ENCODE measurements around the gene RAD9A. TPM values are rescaled to one million over a fixed set of nuclear protein-coding genes. Genes with fewer than 3 reads are reported as not detected.
A peak's percentile ranks its signal among the peaks of the same experiment; 100 is the strongest.

The RAD9A gene
- total and polyA plus RNA-seq, 5 donors from 2014 or later = 3.5 to 27.5 (median 6.7) TPM

GRCh38 chr11:67433536-67434394, 42.0 kb downstream of the RAD9A start:
- ATAC-seq (ENCODE audit: low read depth in 2 of 2) (no peak), DNase-seq (no peak)
- Mint-ChIP-seq H3K27ac (peak overlapping the region; percentile 42 to 80 (median 52)), H3K4me3 (peak overlapping the region; percentile 61 to 87 (median 76)), H3K27me3 (no peaks in the 10 kb centered on the region), H3K36me3 (peaks cover 10% of the 10 kb centered on the region), H3K9me3 (no peaks in the 10 kb centered on the region), H3K4me1 (peaks cover 0 to 74% (median 21%) of the 10 kb centered on the region in 4 donors)
- no peaks in the 10 kb centered on the region for H3K27me3 ChIP-seq (ENCODE audit: control insufficient read depth, insufficient read depth, low read length)
- peaks cover 77% of the 10 kb centered on the region for H3K4me1 ChIP-seq (ENCODE audit: control insufficient read depth, insufficient read depth, low read length, poor library complexity, severe bottlenecking)
- H3K36me3 ChIP-seq (ENCODE audit: control insufficient read depth, insufficient read depth, low read length) = peaks cover 23% of the 10 kb centered on the region
- no peak overlapping the region for H3K4me3 ChIP-seq (ENCODE audit: low read depth, low read length)
- peak overlapping the region; percentile 94 for H3K27ac ChIP-seq (ENCODE audit: insufficient read depth, low read length, poor library complexity, severe bottlenecking)
- no peaks in the 10 kb centered on the region for H3K9me3 ChIP-seq (ENCODE audit: control insufficient read depth in 2 of 2, low read length in 2 of 2)

- H3K4me3 ChIP-seq (ENCODE audit: low read depth, low read length) = no peak overlapping the region
- H3K4me3 Mint-ChIP-seq = peak overlapping the region; percentile 61 to 87 (median 76)
These were observed 42.7 kb downstream of the RAD9A start for GRCh38 chr11:67434395-67434881.

GRCh38 chr11:67435031-67435726, 43.4 kb downstream of the RAD9A start:
- peaks cover 23% of the 10 kb centered on the region for H3K36me3 ChIP-seq (ENCODE audit: control insufficient read depth, insufficient read depth, low read length)

More at GRCh38 chr11:67434395-67434881, 42.7 kb downstream of the RAD9A start:
- H3K27me3 Mint-ChIP-seq = no peaks in the 10 kb centered on the region
- DNase-seq (no peak), ATAC-seq (ENCODE audit: low read depth in 2 of 2) (no peak)
- H3K9me3 ChIP-seq (ENCODE audit: control insufficient read depth in 2 of 2, low read length in 2 of 2) = no peaks in the 10 kb centered on the region
- H3K36me3 ChIP-seq (ENCODE audit: control insufficient read depth, insufficient read depth, low read length) = peaks cover 23% of the 10 kb centered on the region
- peaks cover 10% of the 10 kb centered on the region for H3K36me3 Mint-ChIP-seq
- H3K4me1 Mint-ChIP-seq = peaks cover 0 to 74% (median 25%) of the 10 kb centered on the region in 4 donors
- no peaks in the 10 kb centered on the region for H3K27me3 ChIP-seq (ENCODE audit: control insufficient read depth, insufficient read depth, low read length)
- peaks cover 77% of the 10 kb centered on the region for H3K4me1 ChIP-seq (ENCODE audit: control insufficient read depth, insufficient read depth, low read length, poor library complexity, severe bottlenecking)
- H3K9me3 Mint-ChIP-seq = no peaks in the 10 kb centered on the region
- peak overlapping the region in 2 of 3 donors; percentile 52 to 80 for H3K27ac Mint-ChIP-seq
- H3K27ac ChIP-seq (ENCODE audit: insufficient read depth, low read length, poor library complexity, severe bottlenecking) = peak overlapping the region; percentile 94

DNA sequence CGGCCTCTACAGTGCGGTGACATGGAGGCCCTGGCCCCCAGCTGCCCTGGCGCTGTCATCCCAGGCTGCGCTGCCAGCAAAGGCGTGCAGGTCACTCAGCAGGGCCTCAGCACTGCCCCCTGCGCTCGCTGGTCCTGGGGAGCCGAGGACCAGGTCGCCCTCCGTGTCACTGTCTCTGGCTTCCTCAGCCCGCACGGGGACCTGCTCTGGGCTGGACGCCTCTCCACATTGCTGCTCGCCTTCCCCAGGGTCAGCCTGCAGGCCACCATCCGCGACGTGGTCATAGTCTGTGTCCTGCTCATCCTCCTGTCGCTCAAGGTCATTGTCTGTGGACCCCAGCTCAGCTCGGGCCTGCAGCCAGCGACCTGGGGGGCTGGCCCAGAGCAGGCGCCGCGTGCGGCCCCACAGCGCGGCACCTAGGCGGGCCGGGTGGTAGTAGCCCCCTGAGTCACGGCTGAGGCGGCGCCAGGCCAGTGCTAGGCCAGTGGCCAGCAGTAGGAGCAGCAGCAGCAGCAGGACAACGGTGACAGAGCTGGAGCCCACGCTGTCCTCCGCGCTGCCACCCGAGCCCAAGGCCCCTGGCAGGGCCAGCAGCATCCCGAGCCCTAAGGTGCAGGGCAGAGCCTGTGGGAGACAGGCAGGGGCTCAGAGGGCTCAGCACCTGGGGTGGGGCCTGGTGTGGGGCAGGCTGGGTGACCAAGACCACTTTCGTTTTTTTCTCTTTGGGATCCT, 44.1 kb downstream of the RAD9A start:
- peaks cover 10% of the 10 kb centered on the region for H3K36me3 Mint-ChIP-seq
- Histone ChIP-seq H3K36me3 (ENCODE audit: control insufficient read depth, insufficient read depth, low read length) (peaks cover 20% of the 10 kb centered on the region), H3K27ac (ENCODE audit: insufficient read depth, low read length, poor library complexity, severe bottlenecking) (peak overlapping the region; percentile 94), H3K4me3 (ENCODE audit: low read depth, low read length) (peak overlapping the region; percentile 90), H3K9me3 (ENCODE audit: control insufficient read depth in 2 of 2, low read length in 2 of 2) (no peaks in the 10 kb centered on the region), H3K27me3 (ENCODE audit: control insufficient read depth, insufficient read depth, low read length) (no peaks in the 10 kb centered on the region), H3K4me1 (ENCODE audit: control insufficient read depth, insufficient read depth, low read length, poor library complexity, severe bottlenecking) (peaks cover 81% of the 10 kb centered on the region)
- H3K4me3 Mint-ChIP-seq = peak overlapping the region; percentile 97 to 99 (median 98)
- peaks cover 0 to 79% (median 31%) of the 10 kb centered on the region in 4 donors for H3K4me1 Mint-ChIP-seq
- H3K27ac Mint-ChIP-seq = peak overlapping the region in 2 of 3 donors; percentile 82 to 92
- DNase-seq (no peak), ATAC-seq (ENCODE audit: low read depth in 2 of 2) (no peak)
- no peaks in the 10 kb centered on the region for H3K9me3 Mint-ChIP-seq
- H3K27me3 Mint-ChIP-seq = no peaks in the 10 kb centered on the region

More at GRCh38 chr11:67435031-67435726, 43.4 kb downstream of the RAD9A start:
- H3K27ac Mint-ChIP-seq = peak overlapping the region; percentile 75 to 90 (median 84)
- peak overlapping the region; percentile 94 for H3K27ac ChIP-seq (ENCODE audit: insufficient read depth, low read length, poor library complexity, severe bottlenecking)
- no peaks in the 10 kb centered on the region for H3K9me3 Mint-ChIP-seq
- no peaks in the 10 kb centered on the region for H3K27me3 Mint-ChIP-seq
- peaks cover 10% of the 10 kb centered on the region for H3K36me3 Mint-ChIP-seq
- no peaks in the 10 kb centered on the region for H3K27me3 ChIP-seq (ENCODE audit: control insufficient read depth, insufficient read depth, low read length)
- no peaks in the 10 kb centered on the region for H3K9me3 ChIP-seq (ENCODE audit: control insufficient read depth in 2 of 2, low read length in 2 of 2)
- DNase-seq = no peak
- no peak for ATAC-seq (ENCODE audit: low read depth in 2 of 2)
- H3K4me1 ChIP-seq (ENCODE audit: control insufficient read depth, insufficient read depth, low read length, poor library complexity, severe bottlenecking) = peaks cover 77% of the 10 kb centered on the region
- H3K4me3 ChIP-seq (ENCODE audit: low read depth, low read length) = peak overlapping the region; percentile 26
- peaks cover 0 to 77% (median 29%) of the 10 kb centered on the region in 4 donors for H3K4me1 Mint-ChIP-seq
- peak overlapping the region; percentile 81 to 98 (median 92) for H3K4me3 Mint-ChIP-seq

GRCh38 chr11:67436459-67437081, 44.8 kb downstream of the RAD9A start:
- H3K27me3 Mint-ChIP-seq = no peaks in the 10 kb centered on the region
- H3K36me3 Mint-ChIP-seq = peaks cover 10% of the 10 kb centered on the region
- H3K27ac Mint-ChIP-seq = peak overlapping the region; percentile 86 to 94 (median 92)
- Histone ChIP-seq H3K27ac (ENCODE audit: insufficient read depth, low read length, poor library complexity, severe bottlenecking) (peak overlapping the region; percentile 94), H3K4me3 (ENCODE audit: low read depth, low read length) (peak overlapping the region; percentile 90), H3K27me3 (ENCODE audit: control insufficient read depth, insufficient read depth, low read length) (no peaks in the 10 kb centered on the region), H3K36me3 (ENCODE audit: control insufficient read depth, insufficient read depth, low read length) (peaks cover 18% of the 10 kb centered on the region), H3K9me3 (ENCODE audit: control insufficient read depth in 2 of 2, low read length in 2 of 2) (no peaks in the 10 kb centered on the region), H3K4me1 (ENCODE audit: control insufficient read depth, insufficient read depth, low read length, poor library complexity, severe bottlenecking) (peaks cover 88% of the 10 kb centered on the region)
- no peaks in the 10 kb centered on the region for H3K9me3 Mint-ChIP-seq
- DNase-seq = peak in 2 of 3 donors; percentile 56 to 83
- peaks cover 0 to 79% (median 30%) of the 10 kb centered on the region in 4 donors for H3K4me1 Mint-ChIP-seq
- H3K4me3 Mint-ChIP-seq = peak overlapping the region; percentile 97 to 99 (median 98)
- peak; percentile 29 to 33 for ATAC-seq (ENCODE audit: low read depth in 2 of 2)

GRCh38 chr11:67437082-67437808, 45.5 kb downstream of the RAD9A start, which contains the start of gene PTPRCAP:
Gene PTPRCAP, minus strand, starts transcription at chr11:67437682. Its CDS starts 63 bp downstream, at chr11:67437619.
- DNase-seq = peak; percentile 72 to 90 (median 84)
- peak; percentile 64 to 67 for ATAC-seq (ENCODE audit: low read depth in 2 of 2)
- H3K27ac Mint-ChIP-seq = peak within 1 kb of the TSS; percentile 92 to 94 (median 94)
- peaks cover 93% of the 10 kb centered on the region for H3K4me1 ChIP-seq (ENCODE audit: control insufficient read depth, insufficient read depth, low read length, poor library complexity, severe bottlenecking)
- H3K4me3 Mint-ChIP-seq = peak within 1 kb of the TSS; percentile 97 to 99 (median 98)
- no peaks in the 10 kb centered on the region for H3K27me3 Mint-ChIP-seq
- no peaks in the 10 kb centered on the region for H3K9me3 Mint-ChIP-seq
- H3K4me3 ChIP-seq (ENCODE audit: low read depth, low read length) = peak within 1 kb of the TSS; percentile 90
- H3K9me3 ChIP-seq (ENCODE audit: control insufficient read depth in 2 of 2, low read length in 2 of 2) = no peaks in the 10 kb centered on the region
- H3K4me1 Mint-ChIP-seq = peaks cover 4 to 78% (median 30%) of the 10 kb centered on the region in 4 donors
- peaks cover 5% of the 10 kb centered on the region for H3K36me3 Mint-ChIP-seq
- peak within 1 kb of the TSS; percentile 94 for H3K27ac ChIP-seq (ENCODE audit: insufficient read depth, low read length, poor library complexity, severe bottlenecking)
- peaks cover 12% of the 10 kb centered on the region for H3K36me3 ChIP-seq (ENCODE audit: control insufficient read depth, insufficient read depth, low read length)
- H3K27me3 ChIP-seq (ENCODE audit: control insufficient read depth, insufficient read depth, low read length) = no peaks in the 10 kb centered on the region

Data from CD4-positive, CD25-positive, alpha-beta regulatory T cell (primary cell).